Rectal smooth muscle tissue (tissue), 1 donor: Measurements from ENCODE around the gene SLC15A1.

Experiments used
- H3K27ac ChIP-seq: one replicate; pipeline ENCODE4 v1.7.0; 2013; ENCODE audit warnings: low read depth, low read length, inconsistent platforms
- H3K27me3 ChIP-seq: one replicate; pipeline ENCODE4 v1.7.0; 2013; ENCODE audit warnings: low read length; ENCODE audit not compliant: control insufficient read depth, insufficient read depth
- H3K36me3 ChIP-seq: one replicate; pipeline ENCODE4 v1.7.0; 2013; ENCODE audit warnings: low read length; ENCODE audit not compliant: control insufficient read depth, insufficient read depth
- H3K4me1 ChIP-seq: one replicate; pipeline ENCODE4 v1.7.0; 2013; ENCODE audit warnings: low read length; ENCODE audit not compliant: control insufficient read depth, insufficient read depth
- H3K4me3 ChIP-seq: one replicate; pipeline ENCODE4 v1.7.0; 2013; ENCODE audit warnings: low read length
- H3K9ac ChIP-seq: one replicate; pipeline ENCODE4 v1.7.0; 2013; ENCODE audit warnings: low read length

Gene SLC15A1

DNA sequence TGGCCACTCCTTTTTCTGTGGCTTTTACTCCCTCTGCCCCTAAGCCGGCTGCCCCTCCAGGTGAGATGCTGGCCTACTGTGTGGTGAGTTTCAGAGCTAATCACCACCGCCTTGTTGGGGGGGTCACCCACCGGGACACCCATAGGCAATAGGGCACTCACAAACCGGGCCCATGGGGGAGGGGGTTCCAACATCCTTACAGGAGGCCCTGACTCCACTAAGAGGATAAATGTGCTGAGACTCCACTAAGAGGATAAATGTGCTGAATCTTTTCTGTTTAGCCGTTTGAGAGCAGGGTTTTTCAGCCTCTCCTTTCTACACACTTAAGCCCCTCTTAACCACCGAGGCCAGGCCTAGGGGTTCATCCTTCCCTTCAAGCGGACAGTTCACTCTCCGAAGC lies 73.7 kb downstream of the SLC15A1 start:
- Histone ChIP-seq H3K27ac (no peak overlapping the region), H3K4me1 (no peaks in the 10 kb centered on the region), H3K36me3 (no peaks in the 10 kb centered on the region), H3K4me3 (no peak overlapping the region), H3K9ac (no peak overlapping the region), H3K27me3 (no peaks in the 10 kb centered on the region)

- Histone ChIP-seq H3K27me3 (no peaks in the 10 kb centered on the region), H3K4me1 (no peaks in the 10 kb centered on the region), H3K27ac (no peak overlapping the region), H3K9ac (no peak overlapping the region), H3K4me3 (no peak overlapping the region), H3K36me3 (no peaks in the 10 kb centered on the region)
Observed at GRCh38 chr13:98677398-98677797, 75.1 kb downstream of the SLC15A1 start.

DNA sequence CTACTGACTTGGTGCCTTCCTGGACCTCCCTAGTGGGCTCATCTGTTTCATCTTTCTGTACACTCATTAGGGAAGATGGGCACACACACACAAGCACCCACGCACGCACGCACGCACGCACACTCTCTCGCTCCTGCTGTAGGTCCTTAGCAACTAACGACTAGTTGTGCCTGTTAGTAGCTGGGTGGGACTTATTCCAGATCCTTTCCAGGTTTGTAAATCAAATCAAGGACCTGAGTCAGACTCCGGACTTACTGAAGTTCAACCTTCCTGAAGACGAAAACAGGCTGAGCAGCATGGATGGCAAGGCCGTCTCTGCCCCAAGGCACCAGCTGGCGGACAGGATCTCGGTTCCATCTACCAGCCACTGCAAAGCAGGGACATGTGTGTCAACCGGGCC lies 76.2 kb downstream of the SLC15A1 start:
- Histone ChIP-seq H3K36me3 (no peaks in the 10 kb centered on the region), H3K9ac (no peak overlapping the region), H3K4me3 (no peak overlapping the region), H3K4me1 (no peaks in the 10 kb centered on the region), H3K27ac (no peak overlapping the region), H3K27me3 (no peaks in the 10 kb centered on the region)

DNA sequence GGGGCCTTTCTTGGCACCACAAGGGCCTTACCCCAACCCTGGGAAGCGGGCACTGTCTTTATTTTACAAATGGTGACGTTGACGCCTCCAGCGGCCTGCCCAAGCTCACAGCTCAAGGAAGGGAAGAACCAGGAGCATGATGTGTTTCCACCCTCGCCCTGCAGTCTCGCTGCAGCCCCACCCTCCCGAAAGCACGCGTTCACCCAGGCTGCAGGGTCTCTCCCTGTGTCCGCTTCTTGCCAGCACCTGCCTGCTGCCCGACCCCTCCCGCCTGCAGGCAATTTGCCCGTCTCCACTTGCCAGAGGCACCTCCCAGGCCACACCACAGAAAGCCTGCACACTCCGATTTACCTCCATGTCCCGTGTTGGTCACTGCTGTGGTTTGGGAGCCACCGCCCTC lies 76.6 kb downstream of the SLC15A1 start:
- no peak overlapping the region for H3K27ac ChIP-seq
- no peaks in the 10 kb centered on the region for H3K36me3 ChIP-seq
- no peak overlapping the region for H3K9ac ChIP-seq

DNA sequence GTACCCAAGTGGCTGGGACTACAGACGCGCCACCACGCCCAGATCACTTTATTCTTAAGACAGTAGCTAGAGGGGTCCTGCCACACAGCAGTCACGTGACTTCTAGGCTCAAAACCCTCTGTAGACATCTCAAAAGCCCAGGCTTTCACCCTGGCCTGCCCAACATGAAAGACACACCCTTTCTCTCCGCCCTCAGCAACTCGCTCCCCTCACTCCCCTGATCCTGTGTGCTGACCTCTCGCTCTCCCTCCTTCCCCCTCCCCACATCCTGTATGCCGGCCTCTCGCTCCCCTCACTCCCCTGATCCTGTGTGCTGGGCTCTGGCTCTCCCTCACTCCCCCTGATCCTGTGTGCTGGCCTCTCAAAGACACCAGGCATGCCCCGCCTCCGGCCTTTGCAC lies 77.4 kb downstream of the SLC15A1 start:
- H3K27me3 ChIP-seq: no peaks in the 10 kb centered on the region
- H3K4me1 ChIP-seq: no peaks in the 10 kb centered on the region
- H3K4me3 ChIP-seq: no peak overlapping the region
- no peak overlapping the region for H3K9ac ChIP-seq
- no peak overlapping the region for H3K27ac ChIP-seq
- no peaks in the 10 kb centered on the region for H3K36me3 ChIP-seq

More for the DNA sequence above, 76.6 kb downstream of the SLC15A1 start:
- no peaks in the 10 kb centered on the region for H3K27me3 ChIP-seq
- no peak overlapping the region for H3K4me3 ChIP-seq
- no peaks in the 10 kb centered on the region for H3K4me1 ChIP-seq

DNA sequence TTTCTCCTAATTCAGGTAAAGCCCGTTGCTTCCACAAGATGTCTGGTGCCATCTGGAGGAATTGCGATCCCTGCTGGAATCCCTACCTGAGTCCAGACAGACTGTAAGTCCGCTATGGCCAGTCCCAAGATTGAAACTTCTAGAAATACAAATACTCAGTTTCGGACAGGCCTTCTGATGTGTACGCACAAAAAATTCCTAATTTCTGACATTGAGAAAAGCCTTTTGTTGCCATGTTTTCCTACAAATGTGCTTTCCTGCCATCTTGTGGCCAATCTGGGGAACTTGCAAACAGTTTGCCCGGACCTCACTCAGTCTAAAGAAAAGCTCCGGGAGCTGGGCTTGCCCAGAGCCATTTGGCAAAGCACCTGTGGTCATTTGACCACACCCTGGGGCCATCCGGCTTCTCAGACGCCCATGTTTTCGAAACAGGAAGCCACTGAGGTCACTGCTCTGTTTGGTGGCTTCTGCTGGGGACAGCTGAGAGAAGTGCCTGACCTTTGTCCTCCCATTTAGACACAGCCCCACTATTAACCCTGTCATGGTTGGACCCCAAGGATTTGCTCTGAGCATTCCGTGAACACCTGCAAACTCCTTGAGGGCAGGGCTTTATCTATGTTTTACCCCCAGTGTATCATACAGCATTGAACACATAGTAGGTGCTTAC lies 79.4 kb downstream of the SLC15A1 start:
- no peak overlapping the region for H3K4me3 ChIP-seq
- H3K27ac ChIP-seq: no peak overlapping the region
- no peaks in the 10 kb centered on the region for H3K27me3 ChIP-seq
- H3K4me1 ChIP-seq: no peaks in the 10 kb centered on the region
- H3K9ac ChIP-seq: no peak overlapping the region
- no peaks in the 10 kb centered on the region for H3K36me3 ChIP-seq

DNA sequence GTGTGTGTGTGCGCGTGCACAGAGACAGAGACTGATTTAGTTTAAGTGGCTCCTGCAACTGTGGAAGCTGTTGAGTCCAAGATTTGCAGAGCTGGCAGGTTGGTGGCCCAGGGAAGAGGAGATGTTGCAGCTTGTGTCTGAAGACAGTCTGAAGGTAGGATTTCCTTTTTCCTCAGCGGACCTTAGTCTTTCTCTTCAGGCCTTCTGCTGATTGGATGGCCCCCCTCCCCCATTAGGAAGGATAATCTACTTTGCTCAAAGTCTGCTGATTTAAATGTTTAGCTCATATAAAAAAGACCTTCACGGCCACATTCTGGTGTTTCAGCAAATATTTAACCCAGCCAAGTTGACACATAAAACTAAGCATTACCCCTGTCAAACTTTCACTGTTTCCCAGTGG lies 84.3 kb downstream of the SLC15A1 start:
- Histone ChIP-seq H3K27me3 (no peaks in the 10 kb centered on the region), H3K36me3 (no peaks in the 10 kb centered on the region), H3K4me1 (no peaks in the 10 kb centered on the region), H3K9ac (no peak overlapping the region), H3K27ac (no peak overlapping the region), H3K4me3 (no peak overlapping the region)

- Histone ChIP-seq H3K4me1 (no peaks in the 10 kb centered on the region), H3K27me3 (no peaks in the 10 kb centered on the region), H3K9ac (no peak overlapping the region), H3K36me3 (no peaks in the 10 kb centered on the region), H3K27ac (no peak overlapping the region), H3K4me3 (no peak overlapping the region)
Observed at GRCh38 chr13:98665638-98665995, 86.9 kb downstream of the SLC15A1 start.

DNA sequence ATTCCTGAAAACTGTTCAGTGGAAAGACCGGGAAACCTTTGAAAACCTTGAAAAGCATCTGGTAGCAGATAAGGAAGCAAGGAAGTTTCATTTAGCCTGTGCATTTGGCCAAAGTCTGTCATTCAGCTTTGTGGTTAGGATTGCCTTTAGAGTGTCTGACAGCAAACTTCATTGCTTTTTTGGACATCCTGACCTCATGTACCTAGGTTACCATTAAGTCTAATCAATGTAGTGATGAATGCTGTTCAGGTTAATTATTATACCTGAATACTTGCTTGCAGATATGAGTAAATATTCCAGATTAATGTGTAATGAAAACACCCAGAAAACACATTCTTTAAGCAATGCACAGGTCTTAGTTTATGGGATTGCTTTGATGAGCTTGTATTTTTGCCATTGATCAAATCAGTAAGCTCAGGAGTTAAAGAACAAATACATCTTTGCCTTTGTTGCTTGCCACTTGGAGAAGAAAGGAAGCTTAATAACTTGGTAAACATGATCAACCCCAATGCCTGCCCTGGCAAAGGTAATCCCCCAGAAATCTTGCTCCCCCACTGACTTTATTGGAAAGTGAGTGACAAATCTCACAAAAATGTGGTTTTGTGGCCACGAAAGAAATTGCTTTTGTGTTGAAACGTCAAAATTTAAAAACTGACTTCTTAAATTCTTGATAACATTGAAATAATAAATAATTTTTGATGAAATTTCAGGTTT lies 87.4 kb downstream of the SLC15A1 start:
- Histone ChIP-seq H3K36me3 (no peaks in the 10 kb centered on the region), H3K9ac (no peak overlapping the region), H3K4me1 (no peaks in the 10 kb centered on the region), H3K4me3 (no peak overlapping the region), H3K27ac (no peak overlapping the region), H3K27me3 (no peaks in the 10 kb centered on the region)

GRCh38 chr13:98664510-98664909 lies 88.0 kb downstream of the SLC15A1 start:
- no peaks in the 10 kb centered on the region for H3K4me1 ChIP-seq
- H3K36me3 ChIP-seq: no peaks in the 10 kb centered on the region
- H3K27ac ChIP-seq: no peak overlapping the region
- H3K27me3 ChIP-seq: no peaks in the 10 kb centered on the region
- no peak overlapping the region for H3K9ac ChIP-seq
- no peak overlapping the region for H3K4me3 ChIP-seq

- Histone ChIP-seq H3K4me1 (no peaks in the 10 kb centered on the region), H3K36me3 (no peaks in the 10 kb centered on the region), H3K9ac (no peak overlapping the region), H3K4me3 (no peak overlapping the region), H3K27ac (no peak overlapping the region), H3K27me3 (no peaks in the 10 kb centered on the region)
Observed at GRCh38 chr13:98664047-98664446, 88.4 kb downstream of the SLC15A1 start.

- Histone ChIP-seq H3K9ac (no peak overlapping the region), H3K36me3 (no peaks in the 10 kb centered on the region), H3K27ac (no peak overlapping the region), H3K4me3 (no peak overlapping the region), H3K4me1 (no peaks in the 10 kb centered on the region), H3K27me3 (no peaks in the 10 kb centered on the region)
Observed at GRCh38 chr13:98658131-98658530, 94.3 kb downstream of the SLC15A1 start.

DNA sequence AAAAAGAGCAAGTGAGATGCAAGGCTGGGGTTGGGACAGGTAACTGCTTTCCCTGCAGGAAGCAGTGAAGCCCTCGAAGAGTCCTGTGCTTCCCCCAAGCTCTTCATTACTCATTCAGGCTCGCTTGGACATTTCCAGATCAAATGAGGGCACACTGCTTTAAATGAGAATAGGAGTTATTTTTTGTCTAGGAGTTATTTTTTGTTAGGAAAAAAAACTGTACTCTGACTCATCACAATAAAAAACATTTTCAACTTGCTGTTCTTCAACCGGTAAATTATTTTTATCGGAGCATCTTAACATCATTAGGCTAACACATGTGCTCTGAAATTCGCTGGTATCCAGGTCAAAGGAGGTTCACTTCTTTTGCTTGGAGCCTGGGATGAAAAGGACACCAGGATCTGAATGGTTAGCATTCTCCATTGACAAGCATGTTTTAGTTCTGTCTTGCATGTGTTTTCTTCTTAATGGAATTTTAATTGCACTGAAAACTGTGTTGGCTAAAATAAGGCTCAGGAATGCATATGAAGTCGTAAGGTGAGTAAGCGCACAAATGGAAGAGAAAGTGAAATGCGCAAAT lies 94.9 kb downstream of the SLC15A1 start:
- no peaks in the 10 kb centered on the region for H3K27me3 ChIP-seq
- H3K4me3 ChIP-seq: no peak overlapping the region
- no peak overlapping the region for H3K9ac ChIP-seq
- no peaks in the 10 kb centered on the region for H3K4me1 ChIP-seq
- H3K36me3 ChIP-seq: no peaks in the 10 kb centered on the region
- H3K27ac ChIP-seq: no peak overlapping the region
